ENCODE results near the gene FAM9C. TPM values are rescaled to one million over a fixed set of nuclear protein-coding genes. Genes with fewer than 3 reads are reported as not detected.
A peak's percentile ranks its signal among the peaks of the same experiment; 100 is the strongest.

FAM9C gene
- total RNA-seq, 4 donors from 2014 or later: 0.57 to 1.6 TPM; not detected in 2

GRCh38 chrX:13015536-13016236 lies 28.7 kb downstream of the FAM9C start:
- Histone ChIP-seq H3K4me1 (no peaks in the 10 kb centered on the region), H3K9me3 (no peaks in the 10 kb centered on the region), H3K36me3 (no peaks in the 10 kb centered on the region), H3K4me3 (no peak overlapping the region), H3K27me3 (no peaks in the 10 kb centered on the region), H3K27ac (peak overlapping the region in 3 of 4 donors; percentile 15 to 35 (median 26))
- TF ChIP-seq POLR2A (IDR thresholded peaks at IDR 0.05) (no peak), CTCF (IDR thresholded peaks at IDR 0.05) (no peak)
- no peak for DNase-seq

GRCh38 chrX:13014111-13015096 lies 30.0 kb downstream of the FAM9C start:
- Histone ChIP-seq H3K36me3 (no peaks in the 10 kb centered on the region), H3K27ac (peak overlapping the region in 3 of 4 donors; percentile 21 to 68 (median 53)), H3K9me3 (no peaks in the 10 kb centered on the region), H3K4me3 (no peak overlapping the region), H3K4me1 (no peaks in the 10 kb centered on the region), H3K27me3 (no peaks in the 10 kb centered on the region)
- DNase-seq: no peak
- TF ChIP-seq CTCF (IDR thresholded peaks at IDR 0.05) (no peak), POLR2A (IDR thresholded peaks at IDR 0.05) (no peak)

GRCh38 chrX:13013363-13014110 lies 30.9 kb downstream of the FAM9C start:
- Histone ChIP-seq H3K4me3 (peak overlapping the region in 1 of 4 donors; percentile 14), H3K27me3 (no peaks in the 10 kb centered on the region), H3K36me3 (no peaks in the 10 kb centered on the region), H3K4me1 (no peaks in the 10 kb centered on the region), H3K9me3 (no peaks in the 10 kb centered on the region), H3K27ac (peak overlapping the region; percentile 53 to 71 (median 63))
- TF ChIP-seq POLR2A (IDR thresholded peaks at IDR 0.05): no peak
- TF ChIP-seq CTCF (IDR thresholded peaks at IDR 0.05): no peak
- DNase-seq: peak in 2 of 3 donors; percentile 66 to 78

- H3K9me3 ChIP-seq: no peaks in the 10 kb centered on the region
- peaks cover 0 to 7% (median 5%) of the 10 kb centered on the region in 4 donors for H3K4me1 ChIP-seq
- H3K4me3 ChIP-seq: no peak overlapping the region
- TF ChIP-seq CTCF (IDR thresholded peaks at IDR 0.05) (no peak), POLR2A (IDR thresholded peaks at IDR 0.05) (no peak)
- peak overlapping the region in 1 of 4 donors; percentile 32 for H3K27ac ChIP-seq
- no peaks in the 10 kb centered on the region for H3K36me3 ChIP-seq
- no peak for DNase-seq
- no peaks in the 10 kb centered on the region for H3K27me3 ChIP-seq
These were observed 33.9 kb downstream of the FAM9C start for GRCh38 chrX:13010546-13010945.

GRCh38 chrX:13009844-13010243 lies 34.6 kb downstream of the FAM9C start:
- H3K36me3 ChIP-seq: no peaks in the 10 kb centered on the region
- H3K4me1 ChIP-seq: peaks cover 0 to 7% (median 5%) of the 10 kb centered on the region in 4 donors
- no peak overlapping the region for H3K4me3 ChIP-seq
- H3K27ac ChIP-seq: peak overlapping the region in 1 of 4 donors; percentile 67
- no peaks in the 10 kb centered on the region for H3K27me3 ChIP-seq
- H3K9me3 ChIP-seq: no peaks in the 10 kb centered on the region
- no peak for TF ChIP-seq POLR2A (IDR thresholded peaks at IDR 0.05)
- no peak for TF ChIP-seq CTCF (IDR thresholded peaks at IDR 0.05)
- no peak for DNase-seq

All from Peyer's patch (tissue), 4 donors.